Pancreas (tissue), 10 donors: Measurements from ENCODE around the gene ESAM. TPM values are rescaled to one million over a fixed set of nuclear protein-coding genes. Genes with fewer than 3 reads are reported as not detected.

Experiments
- ATAC-seq, 4 donors: fragments of 200-7000 bp; cut with Tn5 transposase; one replicate each; pipeline versions ENCODE4 v1.8.0 to v1.9.1; 2020; ENCODE audit warnings: mild to moderate bottlenecking in 4 of 4, moderate library complexity in 4 of 4
- DNase-seq, 6 donors: peaks; one replicate each; pipeline ENCODE4 v3.0.0-alpha.2; 2020
- FAIRE-seq: peaks from 2 replicates; lab custom pipeline; 2012; peaks lifted over from hg19 to GRCh38; lab: Jason Lieb, UNC
- H3K27ac ChIP-seq, 4 donors: fragments of 200-600 bp; sonication (generic); 1 replicate in 3 of 4; 2 replicates in 1 of 4; pipeline versions ENCODE4 v1.5.0 to v1.8.0; 2020
- H3K27me3 ChIP-seq, 4 donors: fragments of 200-600 bp; one replicate each; pipeline ENCODE4 v1.8.0; 2021
- H3K36me3 ChIP-seq, 3 donors: fragments of 200-600 bp; sonication (generic) in 1 of 3; one replicate each; pipeline versions ENCODE4 v1.5.0 to v1.8.0; 2020 to 2021
- H3K4me1 ChIP-seq, 3 donors: fragments of 200-600 bp; one replicate each; pipeline ENCODE4 v1.8.0; 2021
- H3K4me3 ChIP-seq, 4 donors: fragments of 200-600 bp; sonication (generic) in 2 of 4; one replicate each; pipeline versions ENCODE4 v1.5.0 to v1.8.0; 2020 to 2021
- H3K9me3 ChIP-seq, 4 donors: fragments of 200-600 bp; one replicate each; pipeline ENCODE4 v1.8.0; 2021
- WGBS, 2 donors: extraction: QIAGEN DNeasy Blood & Tissue Kit; methylation state at CpG; one replicate each; pipeline ENCODE4 v1.1.7; 2013; 5-methylcytosine and 5-hydroxymethylcytosine counted together
- intact Hi-C, 3 donors: fragments of 100-400 bp; cut with DNase I; formaldehyde crosslinking; loops; one replicate each; pipeline versions ENCODE4 v1.11.1 to v1.14.2; 2022
- polyA plus RNA-seq, 2 donors: library from polyadenylated mRNA; stranded (reverse); fragments of 200-250 nt; gene quantifications; one replicate each; pipeline ENCODE4 v1.2.3, GENCODE V29; 2013
- total RNA-seq, 6 donors: library from RNA; stranded (reverse); fragmentation: NEBNext Ultra II Directional in 4 of 6; extraction: Animal tissue kit (Norgen Biotek cat#: 25700) in 4 of 6; gene quantifications; one replicate each; pipeline versions ENCODE4 v1.2.1 to v1.2.4, GENCODE V29; 2021 to 2023
- TF ChIP-seq, protein P1 (sequence below), 4 donors: fragments of 200-600 bp; sonication (generic) in 3 of 4; IDR thresholded peaks; one replicate each; pipeline versions ENCODE4 v1.5.0 to v1.8.0; 2021; ENCODE audit warnings: antibody characterized with exemption in 4 of 4
- donor health status: healthy with polysubstance abuse.
- donor health status: DM: no; HTN: no; CAD: no; lungs with moderate emphysema.
- donor health status: DM: no; HTN: no; CAD: no.
- donor health status: control.
- donor health status: control.
- donor health status: Bipolar disorder and iron deficiency.
- donor health status: DM: yes; HTN: yes; CAD: no.
- donor health status: DM: no; HTN: no; CAD: no.
- donor health status: DM: no; HTN: no; CAD: no.
- donor health status: DM: yes; HTN: yes; CAD: no.

The ESAM gene
- total and polyA plus RNA-seq, 8 donors = 5.0 to 27.1 (median 7.8) TPM

- H3K4me1 ChIP-seq = no peaks in the 10 kb centered on the region
- WGBS, 2 donors = 85 to 93% methylated on average over 4 of the region's 4 CpGs
- no peak for FAIRE-seq
- TF ChIP-seq, protein P1, sequence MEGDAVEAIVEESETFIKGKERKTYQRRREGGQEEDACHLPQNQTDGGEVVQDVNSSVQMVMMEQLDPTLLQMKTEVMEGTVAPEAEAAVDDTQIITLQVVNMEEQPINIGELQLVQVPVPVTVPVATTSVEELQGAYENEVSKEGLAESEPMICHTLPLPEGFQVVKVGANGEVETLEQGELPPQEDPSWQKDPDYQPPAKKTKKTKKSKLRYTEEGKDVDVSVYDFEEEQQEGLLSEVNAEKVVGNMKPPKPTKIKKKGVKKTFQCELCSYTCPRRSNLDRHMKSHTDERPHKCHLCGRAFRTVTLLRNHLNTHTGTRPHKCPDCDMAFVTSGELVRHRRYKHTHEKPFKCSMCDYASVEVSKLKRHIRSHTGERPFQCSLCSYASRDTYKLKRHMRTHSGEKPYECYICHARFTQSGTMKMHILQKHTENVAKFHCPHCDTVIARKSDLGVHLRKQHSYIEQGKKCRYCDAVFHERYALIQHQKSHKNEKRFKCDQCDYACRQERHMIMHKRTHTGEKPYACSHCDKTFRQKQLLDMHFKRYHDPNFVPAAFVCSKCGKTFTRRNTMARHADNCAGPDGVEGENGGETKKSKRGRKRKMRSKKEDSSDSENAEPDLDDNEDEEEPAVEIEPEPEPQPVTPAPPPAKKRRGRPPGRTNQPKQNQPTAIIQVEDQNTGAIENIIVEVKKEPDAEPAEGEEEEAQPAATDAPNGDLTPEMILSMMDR (IDR thresholded peaks at IDR 0.05) = no peak
- H3K27me3 ChIP-seq = no peaks in the 10 kb centered on the region
- no peak overlapping the region for H3K27ac ChIP-seq
- intact Hi-C loops = no loop called here
- no peaks in the 10 kb centered on the region for H3K9me3 ChIP-seq
- no peak overlapping the region for H3K4me3 ChIP-seq
- no peak for DNase-seq
- no peaks in the 10 kb centered on the region for H3K36me3 ChIP-seq
- no peak for ATAC-seq
Observed at GRCh38 chr11:124791626-124792341, 29.7 kb upstream of the ESAM start.

GRCh38 chr11:124788521-124788920 lies 26.4 kb upstream of the ESAM start:
- FAIRE-seq = no peak
- no peaks in the 10 kb centered on the region for H3K27me3 ChIP-seq
- H3K27ac ChIP-seq = no peak overlapping the region
- H3K9me3 ChIP-seq = no peaks in the 10 kb centered on the region
- H3K4me1 ChIP-seq = peaks cover 0 to 6% (median 5%) of the 10 kb centered on the region in 3 donors
- intact Hi-C loops = no loop called here
- no peak for ATAC-seq
- TF ChIP-seq, protein P1 (IDR thresholded peaks at IDR 0.05) = no peak
- H3K36me3 ChIP-seq = no peaks in the 10 kb centered on the region
- DNase-seq = no peak
- H3K4me3 ChIP-seq = no peak overlapping the region

DNA sequence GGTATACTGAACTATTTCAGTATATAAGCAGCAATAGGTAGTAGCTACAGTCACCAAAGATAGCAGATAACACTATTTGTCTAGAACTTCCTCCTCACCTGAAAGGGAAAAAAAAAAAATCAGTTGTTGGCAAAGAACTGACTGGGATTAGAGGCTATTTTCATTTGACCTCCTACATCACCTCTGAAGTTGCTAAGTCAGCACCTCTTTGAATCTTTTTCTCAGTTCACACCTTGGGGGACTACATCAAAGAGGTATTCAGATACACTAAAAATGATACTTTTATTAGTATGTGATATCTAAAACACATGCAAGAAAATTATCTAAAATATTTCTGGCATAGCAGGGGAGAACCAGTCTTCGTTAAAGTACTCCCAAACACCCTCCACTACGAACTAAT lies 22.0 kb upstream of the ESAM start:
- ATAC-seq = no peak
- no peak for DNase-seq
- FAIRE-seq = no peak
- no peaks in the 10 kb centered on the region for H3K36me3 ChIP-seq
- H3K27me3 ChIP-seq = no peaks in the 10 kb centered on the region
- TF ChIP-seq, protein P1 (IDR thresholded peaks at IDR 0.05) = no peak
- 96% methylated on average over 2 of the region's 2 CpGs for WGBS, 2 donors
- H3K9me3 ChIP-seq = no peaks in the 10 kb centered on the region
- H3K27ac ChIP-seq = no peak overlapping the region
- intact Hi-C loops = no loop called here
- H3K4me1 ChIP-seq = peaks cover 0 to 12% (median 5%) of the 10 kb centered on the region in 3 donors
- no peak overlapping the region for H3K4me3 ChIP-seq

DNA sequence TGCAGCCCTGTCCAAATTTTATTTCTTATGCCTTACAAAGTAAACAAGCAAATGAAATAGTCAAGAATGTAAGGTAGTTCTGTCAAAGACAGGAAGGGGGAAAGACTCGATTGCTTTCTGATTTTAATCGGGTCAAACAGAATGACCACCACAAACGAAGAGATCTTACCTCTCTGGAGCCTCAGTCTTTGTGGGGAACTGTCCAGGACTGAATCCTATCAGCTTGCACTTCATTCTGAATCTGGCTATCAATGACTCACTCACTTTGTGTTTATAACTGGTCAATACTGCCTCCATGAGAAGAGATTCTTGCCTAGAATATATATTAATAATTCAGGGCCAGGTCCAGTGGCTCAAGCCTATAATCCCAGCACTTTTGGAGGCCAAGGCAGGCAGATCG lies 20.9 kb upstream of the ESAM start:
- DNase-seq = no peak
- 62 to 72% methylated on average over 4 of the region's 4 CpGs for WGBS, 2 donors
- intact Hi-C loops = no loop called here
- H3K9me3 ChIP-seq = no peaks in the 10 kb centered on the region
- H3K27me3 ChIP-seq = no peaks in the 10 kb centered on the region
- ATAC-seq = no peak
- H3K27ac ChIP-seq = no peak overlapping the region
- FAIRE-seq = no peak
- H3K36me3 ChIP-seq = no peaks in the 10 kb centered on the region
- TF ChIP-seq, protein P1 (IDR thresholded peaks at IDR 0.05) = no peak
- peaks cover 0 to 12% (median 5%) of the 10 kb centered on the region in 3 donors for H3K4me1 ChIP-seq
- H3K4me3 ChIP-seq = no peak overlapping the region

GRCh38 chr11:124779568-124779967 lies 17.5 kb upstream of the ESAM start:
- ATAC-seq = peak in 2 of 4 donors; percentile 50 to 54
- Histone ChIP-seq H3K4me3 (no peak overlapping the region), H3K36me3 (no peaks in the 10 kb centered on the region), H3K9me3 (no peaks in the 10 kb centered on the region), H3K4me1 (peaks cover 0 to 12% (median 8%) of the 10 kb centered on the region in 3 donors), H3K27me3 (no peaks in the 10 kb centered on the region), H3K27ac (peak overlapping the region in 2 of 4 donors; percentile 15 to 25)
- WGBS, 2 donors = 21 to 22% methylated on average over 1 of the region's 1 CpG
- FAIRE-seq = no peak
- DNase-seq = no peak
- TF ChIP-seq, protein P1 (IDR thresholded peaks at IDR 0.05) = no peak
- intact Hi-C loops = no loop called here
